Naive thymus-derived CD8-positive, alpha-beta T cell (primary cell): ENCODE measurements around the gene TPTE2. TPM values are rescaled to one million over a fixed set of nuclear protein-coding genes. Genes with fewer than 3 reads are reported as not detected.
A peak's percentile ranks its signal among the peaks of the same experiment; 100 is the strongest.
"Not testable (repeated sequence)": the region's sequence is repeated elsewhere in the genome, so short reads cannot be mapped to it uniquely, and the experiment has no call there.

Source experiments
- ATAC-seq, 2 donors: fragments of 150-1000 bp; cut with Tn5 transposase in 1 of 2; sonication (Bioruptor Pico), chemical (Tn5 transposase) in 1 of 2; 1 replicate in 1 of 2; 2 replicates in 1 of 2; pipeline ENCODE4 v1.10.0; 2021; ENCODE audit warnings: mild to moderate bottlenecking in 2 of 2, moderate library complexity in 2 of 2
- POLR2A ChIA-PET: fragments of 350-600 bp; sonication (Branson Sonifier 250); formaldehyde crosslinking; loops from one replicate; lab custom pipeline; 2021; ENCODE audit warnings: antibody characterized with exemption; lab: Charles Lee
- DNase-seq, 10 donors: peaks; one replicate each; pipeline versions ENCODE4 v3.0.0 to v3.0.0-alpha.2; 2020 to 2022
- H3K27ac Mint-ChIP-seq, 10 donors: one replicate each; pipeline ENCODE4 v1.8.0; 2020 to 2022; ENCODE audit warnings: mild to moderate bottlenecking in 10 of 10, mixed read lengths in 10 of 10, moderate library complexity in 4 of 10, inconsistent platforms in 1 of 10
- H3K27me3 Mint-ChIP-seq, 5 donors: one replicate each; pipeline ENCODE4 v1.8.0; 2021 to 2022; ENCODE audit warnings: mixed read lengths in 5 of 5
- H3K36me3 Mint-ChIP-seq, 3 donors: one replicate each; pipeline ENCODE4 v1.8.0; 2020 to 2022; ENCODE audit warnings: mixed read lengths in 3 of 3, mild to moderate bottlenecking in 2 of 3, inconsistent platforms in 1 of 3
- H3K4me1 Mint-ChIP-seq, 4 donors: one replicate each; pipeline ENCODE4 v1.8.0; 2021 to 2022; ENCODE audit warnings: mixed read lengths in 4 of 4
- H3K4me3 Mint-ChIP-seq, 10 donors: one replicate each; pipeline ENCODE4 v1.8.0; 2020 to 2022; ENCODE audit warnings: mild to moderate bottlenecking in 10 of 10, mixed read lengths in 10 of 10, moderate library complexity in 6 of 10, inconsistent platforms in 1 of 10
- H3K9me3 Mint-ChIP-seq, 9 donors: one replicate each; pipeline ENCODE4 v1.8.0; 2020 to 2022; ENCODE audit warnings: mixed read lengths in 9 of 9, mild to moderate bottlenecking in 3 of 9, inconsistent platforms in 1 of 9, moderate library complexity in 1 of 9
- polyA plus RNA-seq, 3 donors: library from polyadenylated mRNA; unstranded; fragments of 300-500 nt; fragmentation: Illumina TruSeq; gene quantifications; one replicate each; pipeline ENCODE4 v1.2.3, GENCODE V29; 2021
- total RNA-seq, 8 experiments: library from RNA in 2 of 8; stranded (reverse) in 2 of 8; gene quantifications; one replicate each; pipeline ENCODE4 v1.2.3 and lab custom pipeline; 2021 to 2026

The TPTE2 gene
- total and polyA plus RNA-seq, 5 experiments from 2014 or later: 0.17 to 0.31 TPM; not detected in 3

- H3K27me3 Mint-ChIP-seq, H3K4me3 Mint-ChIP-seq, H3K9me3 Mint-ChIP-seq, ATAC-seq, H3K4me1 Mint-ChIP-seq, DNase-seq, H3K27ac Mint-ChIP-seq, POLR2A ChIA-PET, H3K36me3 Mint-ChIP-seq: not testable (repeated sequence)
These were observed 660 bp downstream of the TPTE2 start for GRCh38 chr13:19560672-19561071.

- H3K4me3 Mint-ChIP-seq, POLR2A ChIA-PET, H3K9me3 Mint-ChIP-seq, DNase-seq, H3K27me3 Mint-ChIP-seq, H3K27ac Mint-ChIP-seq, ATAC-seq, H3K4me1 Mint-ChIP-seq, H3K36me3 Mint-ChIP-seq: not testable (repeated sequence)
These were observed 1.6 kb downstream of the TPTE2 start for GRCh38 chr13:19559739-19560138.

GRCh38 chr13:19557287-19557686 lies 4.0 kb downstream of the TPTE2 start:
- POLR2A ChIA-PET, H3K9me3 Mint-ChIP-seq, ATAC-seq, H3K27me3 Mint-ChIP-seq, H3K4me3 Mint-ChIP-seq, H3K36me3 Mint-ChIP-seq, H3K27ac Mint-ChIP-seq, H3K4me1 Mint-ChIP-seq, DNase-seq: not testable (repeated sequence)

GRCh38 chr13:19549245-19549644 lies 12.1 kb downstream of the TPTE2 start:
- not testable (repeated sequence) for H3K4me3 Mint-ChIP-seq, H3K4me1 Mint-ChIP-seq, H3K27ac Mint-ChIP-seq, H3K27me3 Mint-ChIP-seq, ATAC-seq, H3K9me3 Mint-ChIP-seq, H3K36me3 Mint-ChIP-seq, DNase-seq
- POLR2A ChIA-PET: interaction anchor here (0.6 kb wide), 1 partner anchor 361 kb away, joined by 5 read pairs; no protein-coding TSS in a partner anchor

- H3K4me3 Mint-ChIP-seq, ATAC-seq, H3K27ac Mint-ChIP-seq, H3K4me1 Mint-ChIP-seq, H3K9me3 Mint-ChIP-seq, POLR2A ChIA-PET, DNase-seq, H3K36me3 Mint-ChIP-seq, H3K27me3 Mint-ChIP-seq: not testable (repeated sequence)
These were observed 35.7 kb downstream of the TPTE2 start for GRCh38 chr13:19525634-19526033.

GRCh38 chr13:19519049-19519448 lies 42.3 kb downstream of the TPTE2 start:
- H3K27me3 Mint-ChIP-seq: peaks cover 1 to 12% (median 2%) of the 10 kb centered on the region in 5 donors
- peaks cover 0 to 5% (median 2%) of the 10 kb centered on the region in 4 donors for H3K4me1 Mint-ChIP-seq
- POLR2A ChIA-PET: no interaction called here
- H3K9me3 Mint-ChIP-seq: peaks cover 0 to 6% (median 0%) of the 10 kb centered on the region in 9 donors
- ATAC-seq (no peak), DNase-seq (no peak)
- no peak overlapping the region for H3K4me3 Mint-ChIP-seq
- H3K36me3 Mint-ChIP-seq: no peaks in the 10 kb centered on the region
- no peak overlapping the region for H3K27ac Mint-ChIP-seq

GRCh38 chr13:19507623-19508022 lies 53.7 kb downstream of the TPTE2 start:
- H3K4me1 Mint-ChIP-seq, ATAC-seq, H3K36me3 Mint-ChIP-seq, H3K27ac Mint-ChIP-seq, POLR2A ChIA-PET, H3K9me3 Mint-ChIP-seq, DNase-seq, H3K27me3 Mint-ChIP-seq, H3K4me3 Mint-ChIP-seq: not testable (repeated sequence)

GRCh38 chr13:19460126-19460525 lies 101.2 kb downstream of the TPTE2 start:
- DNase-seq, H3K27ac Mint-ChIP-seq, H3K4me1 Mint-ChIP-seq, H3K4me3 Mint-ChIP-seq, POLR2A ChIA-PET, H3K27me3 Mint-ChIP-seq, ATAC-seq: not testable (repeated sequence)
- peaks cover 0 to 32% (median 20%) of the 10 kb centered on the region in 9 donors for H3K9me3 Mint-ChIP-seq
- H3K36me3 Mint-ChIP-seq: peaks cover 0 to 21% (median 7%) of the 10 kb centered on the region in 3 donors

- H3K4me1 Mint-ChIP-seq, H3K27me3 Mint-ChIP-seq, ATAC-seq, H3K27ac Mint-ChIP-seq, H3K36me3 Mint-ChIP-seq, H3K9me3 Mint-ChIP-seq, POLR2A ChIA-PET, DNase-seq, H3K4me3 Mint-ChIP-seq: not testable (repeated sequence)
These were observed 122.2 kb downstream of the TPTE2 start for GRCh38 chr13:19439056-19439686.

GRCh38 chr13:19437780-19438179 lies 123.6 kb downstream of the TPTE2 start:
- H3K27me3 Mint-ChIP-seq, H3K4me3 Mint-ChIP-seq, POLR2A ChIA-PET, H3K9me3 Mint-ChIP-seq, H3K27ac Mint-ChIP-seq, ATAC-seq, DNase-seq, H3K4me1 Mint-ChIP-seq, H3K36me3 Mint-ChIP-seq: not testable (repeated sequence)

- H3K4me3 Mint-ChIP-seq, H3K36me3 Mint-ChIP-seq, H3K27ac Mint-ChIP-seq, POLR2A ChIA-PET, H3K4me1 Mint-ChIP-seq, DNase-seq, H3K9me3 Mint-ChIP-seq, ATAC-seq, H3K27me3 Mint-ChIP-seq: not testable (repeated sequence)
These were observed 139.1 kb downstream of the TPTE2 start for GRCh38 chr13:19422236-19422635.

- H3K27me3 Mint-ChIP-seq: peaks cover 0 to 31% (median 12%) of the 10 kb centered on the region in 5 donors
- ATAC-seq: not testable (repeated sequence)
These were observed 148.8 kb downstream of the TPTE2 start for GRCh38 chr13:19412494-19412893.

GRCh38 chr13:19382746-19383511 lies 178.4 kb downstream of the TPTE2 start:
- H3K27ac Mint-ChIP-seq, H3K4me1 Mint-ChIP-seq, H3K36me3 Mint-ChIP-seq, H3K27me3 Mint-ChIP-seq, H3K9me3 Mint-ChIP-seq, ATAC-seq, H3K4me3 Mint-ChIP-seq, DNase-seq, POLR2A ChIA-PET: not testable (repeated sequence)

More at GRCh38 chr13:19412494-19412893, 148.8 kb downstream of the TPTE2 start:
- Mint-ChIP-seq H3K27ac (peak overlapping the region in 1 of 10 donors; percentile 74), H3K36me3 (peaks cover 0 to 36% (median 0%) of the 10 kb centered on the region in 3 donors), H3K9me3 (peaks cover 5 to 53% (median 27%) of the 10 kb centered on the region in 9 donors)
- H3K4me3 Mint-ChIP-seq, H3K4me1 Mint-ChIP-seq, POLR2A ChIA-PET, DNase-seq: not testable (repeated sequence)
